Measurements from ENCODE around the gene OSM. TPM values are rescaled to one million over a fixed set of nuclear protein-coding genes. Genes with fewer than 3 reads are reported as not detected.

OSM gene
- total RNA-seq, 1 donor, result 240 TPM

DNA sequence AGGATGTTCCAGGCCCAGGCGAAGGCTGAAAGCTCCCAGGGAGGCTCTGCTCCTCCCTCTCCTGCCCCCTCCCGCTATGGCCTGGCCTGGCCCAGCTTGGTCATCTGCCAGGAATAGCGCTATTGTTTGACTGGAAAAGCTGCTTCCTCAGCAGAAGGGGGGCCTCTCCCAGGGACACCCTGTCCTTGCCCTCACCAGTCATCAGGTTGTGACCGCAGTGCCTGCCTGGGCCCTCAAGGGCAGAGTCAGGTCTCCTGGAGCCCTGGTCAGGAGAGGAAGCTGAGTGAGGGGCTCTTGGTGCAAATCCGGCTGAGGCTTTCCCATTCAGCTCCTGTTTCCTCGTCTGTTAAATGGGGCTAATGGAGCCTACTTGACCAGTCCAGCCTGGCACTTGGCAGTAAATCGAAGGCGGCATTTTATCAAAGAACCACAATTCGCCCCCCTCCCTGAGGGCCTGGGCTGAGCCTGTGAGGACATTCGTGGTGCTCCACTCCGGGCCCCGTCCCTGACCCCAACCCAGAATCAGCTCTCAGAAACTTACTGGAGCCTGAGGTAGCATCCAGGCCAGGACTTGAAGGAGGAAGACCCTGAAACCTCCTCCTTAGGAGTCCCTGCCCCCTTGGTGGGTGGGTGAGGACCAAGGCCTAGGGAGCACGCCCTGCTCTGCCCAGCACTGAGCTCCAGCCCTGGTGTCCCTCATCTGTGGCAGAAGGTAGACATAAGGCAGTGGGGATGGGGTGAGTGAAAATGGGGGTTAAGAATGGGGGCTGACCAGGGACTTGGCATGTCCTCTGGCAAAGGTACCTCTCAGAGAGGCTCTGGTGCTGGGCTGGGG lies 24.6 kb upstream of the OSM start:
- H3K4me1 ChIP-seq (ENCODE audit: insufficient read depth, low read length), result peaks cover 39% of the 10 kb centered on the region
- no peak overlapping the region for H3K4me3 ChIP-seq (ENCODE audit: low read length)

DNA sequence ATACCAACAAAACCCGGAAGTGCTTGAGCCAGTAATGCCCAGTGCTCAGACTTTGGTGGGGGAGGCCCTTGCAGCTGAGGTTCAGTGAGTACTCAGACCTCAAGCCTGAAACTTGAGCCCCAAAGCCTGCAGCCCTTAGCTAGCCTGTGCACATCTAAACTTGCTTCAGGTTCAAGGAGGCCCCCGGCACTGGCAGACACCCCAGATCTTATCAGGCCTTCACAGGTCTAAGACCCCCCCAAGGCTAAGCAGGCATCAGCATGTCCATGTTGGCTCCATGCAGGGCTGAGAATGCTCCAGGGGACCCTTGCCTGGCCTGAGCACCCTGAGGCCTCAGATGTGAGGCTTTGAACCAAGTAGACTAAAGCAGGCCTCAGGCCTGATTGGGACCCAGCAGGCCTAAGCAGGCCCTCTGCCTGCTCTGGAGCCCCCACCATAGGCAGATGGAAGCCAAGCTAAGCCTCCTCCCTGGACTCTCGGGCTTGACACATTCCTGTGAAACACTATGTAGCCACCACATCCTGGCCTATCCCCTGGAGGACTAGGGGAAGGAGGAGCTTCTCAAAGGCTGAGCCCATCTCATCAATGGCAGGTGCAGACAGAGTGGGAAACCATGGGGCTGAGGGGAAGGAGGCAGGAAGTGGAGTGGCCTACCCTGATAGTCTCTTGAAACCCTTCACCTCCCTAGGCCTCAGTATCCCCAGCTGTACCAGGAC lies 23.8 kb upstream of the OSM start:
- Histone ChIP-seq H3K9me3 (ENCODE audit: low read depth, low read length) (no peaks in the 10 kb centered on the region), H3K27me3 (ENCODE audit: insufficient read depth, low read length) (no peaks in the 10 kb centered on the region), H3K4me3 (ENCODE audit: low read length) (no peak overlapping the region), H3K4me1 (ENCODE audit: insufficient read depth, low read length) (peaks cover 33% of the 10 kb centered on the region)

More for the DNA sequence above, 24.6 kb upstream of the OSM start:
- Histone ChIP-seq H3K9me3 (ENCODE audit: low read depth, low read length) (no peaks in the 10 kb centered on the region), H3K27me3 (ENCODE audit: insufficient read depth, low read length) (no peaks in the 10 kb centered on the region)

DNA sequence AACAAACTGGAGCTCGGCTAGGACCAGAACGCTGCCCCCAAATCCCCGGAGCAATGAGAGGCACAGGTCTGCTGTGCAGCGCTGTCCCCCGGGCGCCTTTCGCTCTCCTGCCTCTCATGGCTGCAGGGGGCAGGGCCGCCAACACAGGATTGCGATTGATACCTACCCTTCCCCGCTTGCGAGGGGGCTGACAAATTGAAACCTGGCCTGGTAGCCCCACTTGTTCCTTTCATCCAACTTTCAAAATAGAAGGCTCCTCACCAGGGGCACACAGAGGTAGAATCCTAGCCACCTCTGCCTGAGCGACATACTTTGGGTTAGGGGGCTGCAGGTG lies 23.3 kb upstream of the OSM start:
- Histone ChIP-seq H3K9me3 (ENCODE audit: low read depth, low read length) (no peaks in the 10 kb centered on the region), H3K4me1 (ENCODE audit: insufficient read depth, low read length) (peaks cover 32% of the 10 kb centered on the region), H3K4me3 (ENCODE audit: low read length) (peak overlapping the region; percentile 58), H3K27me3 (ENCODE audit: insufficient read depth, low read length) (no peaks in the 10 kb centered on the region)

DNA sequence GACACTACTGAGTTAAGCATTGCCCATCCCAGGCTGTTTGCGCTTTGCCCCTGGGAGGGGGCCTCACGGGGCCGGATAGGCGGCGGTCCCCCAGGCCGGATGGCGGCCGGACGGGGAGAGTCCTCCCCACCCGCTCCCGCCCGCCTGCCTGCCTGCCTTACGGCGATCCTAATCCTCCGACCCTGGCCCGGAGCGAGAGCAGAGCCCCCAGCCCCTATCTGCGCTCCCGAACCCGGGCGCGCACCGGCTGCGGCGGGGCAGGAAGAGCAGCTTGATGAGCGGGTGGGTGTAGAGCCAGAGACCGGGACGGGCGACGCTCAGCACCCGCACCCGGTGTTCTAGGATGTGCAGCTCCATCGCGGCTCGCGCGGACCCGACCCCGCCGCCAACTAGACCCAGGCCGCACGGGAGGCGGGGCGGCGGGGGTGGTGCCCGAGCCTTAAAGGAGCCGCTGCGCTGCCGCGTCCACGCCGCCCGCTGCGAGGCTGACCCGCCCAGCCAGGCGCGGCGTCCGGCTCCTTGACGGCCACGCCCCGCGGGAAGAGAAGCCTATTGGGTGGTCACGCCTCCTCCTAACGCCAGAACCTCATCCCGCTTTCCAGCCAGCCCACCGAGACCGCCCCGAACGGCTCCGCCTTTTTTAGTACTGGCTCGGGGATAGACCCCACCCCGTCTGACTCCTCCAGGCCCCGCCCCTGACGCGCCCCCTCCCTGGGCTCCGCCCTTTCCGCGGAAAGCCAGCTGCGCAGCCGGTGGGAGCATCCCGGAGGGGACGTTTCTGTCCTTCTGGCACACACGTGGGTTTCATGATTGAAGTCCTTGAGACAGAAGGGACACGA lies 22.7 kb upstream of the OSM start, which contains the start of gene CASTOR1:
TSS of gene CASTOR1 (minus strand) at position 365 of the 839 bp plus-strand sequence. CDS start at position 357, 8 bp downstream.
- H3K9me3 ChIP-seq (ENCODE audit: low read depth, low read length), result no peaks in the 10 kb centered on the region
- H3K4me1 ChIP-seq (ENCODE audit: insufficient read depth, low read length), result peaks cover 32% of the 10 kb centered on the region
- peak within 1 kb of the TSS; percentile 58 for H3K4me3 ChIP-seq (ENCODE audit: low read length)
- H3K27me3 ChIP-seq (ENCODE audit: insufficient read depth, low read length), result no peaks in the 10 kb centered on the region

DNA sequence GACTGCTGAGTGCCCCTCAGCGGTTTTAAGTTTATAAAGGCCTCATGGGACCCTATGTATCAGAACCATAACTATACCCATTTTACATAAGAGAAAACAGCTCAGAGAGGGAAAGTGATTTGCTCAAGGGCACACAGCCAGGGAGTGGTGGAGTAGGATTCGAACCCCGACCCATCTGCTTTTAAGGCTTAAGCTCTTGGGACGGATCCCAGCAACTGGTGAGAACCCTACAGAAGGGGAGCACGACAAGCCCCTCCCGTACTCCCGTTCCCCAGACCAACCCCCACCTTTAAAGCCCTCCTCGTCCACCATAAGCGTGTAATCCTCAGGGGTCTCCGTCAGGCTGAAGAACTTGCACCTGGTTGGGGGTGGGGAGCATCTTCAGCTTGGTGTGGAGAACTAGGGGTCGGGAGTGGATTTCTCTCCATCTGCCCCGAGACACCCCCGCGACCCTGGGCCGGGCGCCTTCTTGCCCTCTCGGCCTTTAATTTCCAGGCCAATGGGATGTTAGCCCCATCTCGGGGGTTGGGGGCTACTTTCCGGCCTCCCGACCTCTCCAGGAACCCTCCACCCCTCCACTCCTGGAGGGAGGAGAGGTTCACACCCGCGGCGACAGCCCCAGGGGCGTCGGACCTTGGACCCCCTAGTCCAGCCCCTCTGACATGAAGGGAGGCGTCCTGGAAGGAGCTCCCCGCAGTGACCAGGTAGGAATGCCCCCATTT lies 21.9 kb upstream of the OSM start:
- Histone ChIP-seq H3K9me3 (ENCODE audit: low read depth, low read length) (no peaks in the 10 kb centered on the region), H3K4me3 (ENCODE audit: low read length) (peak overlapping the region; percentile 58), H3K27me3 (ENCODE audit: insufficient read depth, low read length) (no peaks in the 10 kb centered on the region), H3K4me1 (ENCODE audit: insufficient read depth, low read length) (peaks cover 32% of the 10 kb centered on the region)

DNA sequence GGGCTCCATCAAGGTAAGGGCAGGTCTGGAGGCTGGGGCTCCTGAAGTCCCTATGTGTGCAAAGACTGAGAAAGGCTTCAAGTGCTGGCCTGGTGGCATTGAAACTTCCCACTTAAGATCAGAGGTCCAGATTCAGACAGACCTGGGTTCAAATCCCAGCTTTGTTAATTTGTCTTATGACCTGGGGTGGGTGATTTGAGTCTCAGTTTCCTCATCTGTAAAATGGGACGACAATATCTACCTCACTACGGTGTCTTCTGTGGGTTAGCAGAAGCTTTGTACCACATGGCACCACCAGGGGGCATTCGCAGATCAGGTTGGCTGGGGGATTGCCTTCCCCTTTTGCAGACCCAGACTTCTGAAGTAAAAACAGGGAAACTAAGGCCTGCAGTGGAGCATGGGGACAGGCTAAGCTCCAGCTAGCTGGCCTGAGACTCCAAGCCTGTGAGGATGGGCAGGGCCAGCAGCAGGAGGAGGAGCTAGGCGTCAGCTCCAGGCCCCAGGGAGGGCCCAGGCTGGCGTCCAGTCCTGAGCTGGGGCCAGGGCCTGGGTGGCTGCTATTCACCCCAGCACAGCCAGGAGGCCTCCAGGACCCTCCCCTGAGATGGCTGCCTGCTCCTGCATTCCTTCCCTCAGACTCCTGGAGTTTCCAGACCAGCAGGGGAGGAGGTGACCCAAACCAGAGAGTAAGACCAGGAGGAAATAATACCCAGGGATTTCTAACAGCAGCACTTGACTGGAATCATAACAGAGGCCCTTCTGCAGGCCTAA lies 21.2 kb upstream of the OSM start:
- no peaks in the 10 kb centered on the region for H3K9me3 ChIP-seq (ENCODE audit: low read depth, low read length)
- no peaks in the 10 kb centered on the region for H3K27me3 ChIP-seq (ENCODE audit: insufficient read depth, low read length)
- H3K4me3 ChIP-seq (ENCODE audit: low read length), result no peak overlapping the region
- H3K4me1 ChIP-seq (ENCODE audit: insufficient read depth, low read length), result peaks cover 40% of the 10 kb centered on the region

DNA sequence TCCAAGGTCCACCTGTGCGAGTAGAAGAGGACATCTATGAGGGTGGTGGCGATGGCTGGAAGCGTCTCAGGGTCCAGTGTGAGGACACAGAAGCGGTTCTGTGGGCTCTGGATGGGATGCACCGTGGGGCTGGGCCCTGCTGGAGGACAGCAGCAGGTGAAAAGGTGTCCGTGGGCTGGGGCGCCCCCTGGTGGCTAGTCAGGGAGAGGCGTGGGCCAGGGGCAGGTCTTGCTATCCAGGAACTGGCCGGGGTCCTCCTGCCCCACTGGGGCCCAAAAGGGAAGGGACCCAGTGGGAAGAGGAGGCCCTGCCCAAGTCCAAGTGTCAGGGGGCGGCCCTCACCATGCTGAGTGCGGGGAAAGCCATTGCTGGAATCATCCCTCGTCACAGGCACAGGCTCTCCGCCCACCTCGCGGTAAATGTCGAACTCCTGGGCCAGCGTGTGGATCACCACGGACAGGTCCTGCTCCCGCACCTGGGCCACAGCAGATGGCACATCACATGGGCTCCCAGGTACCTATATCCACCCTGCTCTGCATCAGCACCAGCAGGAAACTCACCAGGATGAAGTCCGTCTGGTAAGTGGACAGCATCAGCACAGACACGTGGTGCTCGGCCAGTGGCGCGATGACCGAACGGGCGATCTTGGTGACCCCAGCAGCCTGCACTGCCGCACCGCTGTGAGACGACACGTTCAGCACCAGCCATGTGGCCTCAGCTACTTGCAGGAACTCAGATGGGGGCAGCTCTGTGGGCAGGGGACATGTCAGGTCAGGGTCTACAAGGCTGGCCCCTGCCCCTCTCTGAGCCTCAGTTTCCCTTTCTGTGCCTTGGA lies 20.4 kb upstream of the OSM start:
- H3K9me3 ChIP-seq (ENCODE audit: low read depth, low read length), result no peaks in the 10 kb centered on the region
- peaks cover 48% of the 10 kb centered on the region for H3K4me1 ChIP-seq (ENCODE audit: insufficient read depth, low read length)

DNA sequence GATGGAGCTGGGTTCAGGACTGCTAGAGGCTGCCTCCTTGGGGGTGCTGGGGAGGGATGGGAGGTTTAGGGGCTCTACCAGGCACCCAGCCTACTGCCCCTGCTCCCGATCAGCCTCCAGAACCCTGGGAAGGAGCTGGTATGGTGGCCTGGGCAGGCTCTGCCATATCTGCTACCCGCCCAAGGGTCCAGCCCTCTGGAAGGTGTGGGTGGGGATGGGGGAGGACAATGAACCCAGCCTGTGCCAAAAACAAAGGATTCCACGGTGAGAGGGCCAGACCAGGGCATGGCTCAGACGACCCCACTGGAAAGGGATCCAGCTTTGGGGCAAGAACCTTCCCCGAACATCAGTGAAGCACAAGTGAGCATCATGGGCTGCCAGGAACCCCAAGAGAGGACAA lies 19.7 kb upstream of the OSM start:
- no peaks in the 10 kb centered on the region for H3K27me3 ChIP-seq (ENCODE audit: insufficient read depth, low read length)
- peaks cover 50% of the 10 kb centered on the region for H3K4me1 ChIP-seq (ENCODE audit: insufficient read depth, low read length)
- no peak overlapping the region for H3K4me3 ChIP-seq (ENCODE audit: low read length)
- H3K9me3 ChIP-seq (ENCODE audit: low read depth, low read length), result no peaks in the 10 kb centered on the region

More for the DNA sequence above, 20.4 kb upstream of the OSM start:
- Histone ChIP-seq H3K4me3 (ENCODE audit: low read length) (no peak overlapping the region), H3K27me3 (ENCODE audit: insufficient read depth, low read length) (no peaks in the 10 kb centered on the region)

DNA sequence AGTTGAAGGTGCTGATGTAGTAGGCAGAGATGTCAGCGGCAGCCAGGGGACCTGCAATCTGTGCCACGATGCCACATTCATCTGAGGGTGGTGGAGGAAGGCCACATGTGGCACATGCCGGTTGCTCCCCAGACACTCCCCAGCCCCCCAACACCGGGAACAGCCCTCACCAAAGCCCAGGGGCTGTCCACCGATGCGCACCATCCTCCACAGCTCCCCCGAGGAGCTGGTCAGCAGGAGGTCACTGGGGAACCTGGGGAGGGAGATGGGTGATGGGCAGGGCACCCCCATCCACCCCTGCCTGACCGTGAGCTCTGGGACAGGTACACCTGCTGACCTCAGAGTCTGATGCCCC lies 19.2 kb upstream of the OSM start:
- Histone ChIP-seq H3K4me3 (ENCODE audit: low read length) (no peak overlapping the region), H3K4me1 (ENCODE audit: insufficient read depth, low read length) (peaks cover 48% of the 10 kb centered on the region)

DNA sequence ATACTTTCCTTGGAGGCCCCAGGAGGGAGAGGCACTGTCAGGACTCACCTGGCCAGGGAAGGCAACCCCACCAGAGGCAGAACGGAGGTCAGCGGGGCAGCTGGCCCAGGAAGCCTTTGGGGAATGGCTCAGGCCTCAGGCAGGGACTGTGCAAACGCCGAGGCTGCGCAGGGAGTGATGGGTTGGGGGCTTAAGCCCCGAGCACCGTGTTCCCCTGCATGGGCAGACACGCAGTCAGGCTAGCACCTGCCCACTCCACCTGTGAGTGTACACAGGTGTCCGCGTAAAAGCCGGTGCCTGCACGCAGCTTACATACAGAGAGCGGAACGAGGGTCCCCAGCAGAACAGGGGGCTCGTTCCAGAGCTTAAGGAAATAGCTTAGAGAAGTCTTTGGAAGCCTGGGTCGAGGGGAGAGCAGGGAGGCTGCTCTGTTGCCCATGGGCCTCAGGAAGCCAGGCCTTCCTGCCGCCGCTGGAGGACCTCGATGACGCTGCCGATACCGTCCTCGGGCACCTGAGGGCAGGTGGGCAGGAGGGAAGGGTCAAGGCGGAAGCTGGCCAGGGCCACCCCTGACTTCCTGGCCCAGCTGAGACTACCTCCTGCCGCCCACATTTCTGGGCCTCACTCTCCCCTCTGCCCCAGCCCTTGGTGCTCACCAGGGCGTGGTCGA lies 18.7 kb upstream of the OSM start:
- H3K27me3 ChIP-seq (ENCODE audit: insufficient read depth, low read length), result no peaks in the 10 kb centered on the region
- H3K4me3 ChIP-seq (ENCODE audit: low read length), result no peak overlapping the region
- peaks cover 43% of the 10 kb centered on the region for H3K4me1 ChIP-seq (ENCODE audit: insufficient read depth, low read length)
- H3K9me3 ChIP-seq (ENCODE audit: low read depth, low read length), result no peaks in the 10 kb centered on the region

More for the DNA sequence above, 19.2 kb upstream of the OSM start:
- Histone ChIP-seq H3K9me3 (ENCODE audit: low read depth, low read length) (no peaks in the 10 kb centered on the region), H3K27me3 (ENCODE audit: insufficient read depth, low read length) (no peaks in the 10 kb centered on the region)

DNA sequence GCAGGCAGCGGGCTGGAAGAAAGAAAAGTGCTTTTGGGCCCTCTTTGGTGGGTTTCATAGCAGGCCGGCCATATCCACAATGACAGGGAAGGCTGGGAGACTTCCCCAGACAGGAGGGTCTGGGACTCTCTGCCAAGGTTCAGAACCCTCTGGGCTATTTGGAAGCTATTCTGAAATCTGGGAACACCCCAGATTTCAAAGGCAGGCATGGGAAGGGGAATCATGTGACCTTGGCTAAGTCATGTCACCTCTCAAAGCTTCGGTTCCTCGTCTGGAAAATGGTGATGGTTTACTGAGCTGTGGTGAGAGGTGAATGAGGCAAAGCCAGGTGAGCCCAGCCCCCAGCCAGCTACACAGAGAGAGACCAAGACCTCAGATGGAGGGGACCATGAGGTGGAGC lies 18.0 kb upstream of the OSM start:
- Histone ChIP-seq H3K4me1 (ENCODE audit: insufficient read depth, low read length) (peaks cover 42% of the 10 kb centered on the region), H3K9me3 (ENCODE audit: low read depth, low read length) (no peaks in the 10 kb centered on the region), H3K4me3 (ENCODE audit: low read length) (no peak overlapping the region), H3K27me3 (ENCODE audit: insufficient read depth, low read length) (no peaks in the 10 kb centered on the region)

DNA sequence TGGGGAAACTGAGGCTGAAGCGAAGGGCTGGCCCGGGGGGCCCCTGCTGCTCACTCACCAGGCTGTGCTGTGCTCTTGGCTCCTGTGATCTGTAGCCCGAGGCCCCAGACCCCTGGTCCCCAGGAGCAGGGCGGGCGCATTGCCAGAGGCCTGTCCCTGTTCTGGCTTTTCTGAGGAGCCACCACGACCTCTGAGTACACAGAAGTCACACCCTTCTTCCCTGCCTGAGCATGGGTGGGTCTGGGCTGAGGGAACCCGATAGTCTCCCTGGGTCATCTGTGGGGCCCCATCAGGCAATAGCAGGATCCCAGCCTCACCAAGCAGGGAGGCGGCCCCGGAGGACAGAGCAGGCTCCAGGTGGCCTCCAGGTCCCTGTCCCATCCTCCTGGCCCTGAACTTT lies 17.5 kb upstream of the OSM start:
- H3K27me3 ChIP-seq (ENCODE audit: insufficient read depth, low read length), result no peaks in the 10 kb centered on the region
- no peaks in the 10 kb centered on the region for H3K9me3 ChIP-seq (ENCODE audit: low read depth, low read length)
- peaks cover 47% of the 10 kb centered on the region for H3K4me1 ChIP-seq (ENCODE audit: insufficient read depth, low read length)
- no peak overlapping the region for H3K4me3 ChIP-seq (ENCODE audit: low read length)

DNA sequence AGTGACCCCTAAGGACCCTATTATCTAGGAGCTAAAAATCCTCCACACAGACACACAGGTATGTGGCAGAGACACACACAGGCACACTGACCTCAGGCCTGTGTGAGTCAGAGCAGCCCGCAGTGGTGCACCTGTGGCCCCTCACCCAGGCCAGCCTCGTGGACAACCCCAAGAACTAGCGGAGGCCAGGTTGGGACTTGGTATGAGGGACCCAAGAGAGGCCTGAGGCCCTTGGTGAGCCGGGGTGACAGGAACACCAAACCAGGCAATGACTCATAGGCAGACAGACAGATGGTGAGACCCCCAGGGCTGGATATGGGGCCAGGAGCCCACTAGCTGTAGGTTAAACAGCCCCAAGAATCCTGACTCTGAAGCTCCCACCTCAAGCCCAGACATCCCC lies 16.7 kb upstream of the OSM start:
- peaks cover 49% of the 10 kb centered on the region for H3K4me1 ChIP-seq (ENCODE audit: insufficient read depth, low read length)
- no peak overlapping the region for H3K4me3 ChIP-seq (ENCODE audit: low read length)
- no peaks in the 10 kb centered on the region for H3K27me3 ChIP-seq (ENCODE audit: insufficient read depth, low read length)
- H3K9me3 ChIP-seq (ENCODE audit: low read depth, low read length), result no peaks in the 10 kb centered on the region
